CD14-positive monocyte (primary cell): ENCODE data around the gene NFYC. TPM values are rescaled to one million over a fixed set of nuclear protein-coding genes. Genes with fewer than 3 reads are reported as not detected.

Experiments
- DNase-seq, 3 donors: peaks; one replicate each; pipeline ENCODE4 v3.0.0-alpha.2; 2011 to 2022
- H2AFZ ChIP-seq: 2 replicates; pipeline ENCODE4 v1.6.0; 2012; ENCODE audit warnings: mild to moderate bottlenecking, low read depth, low read length, inconsistent platforms; ENCODE audit not compliant: insufficient read depth, poor library complexity, severe bottlenecking
- H3K27ac ChIP-seq, 2 donors: 1 replicate in 1 of 2; 2 replicates in 1 of 2; pipeline ENCODE4 v1.5.1; 2012 to 2013; ENCODE audit warnings: low read length in 2 of 2, control low read depth in 1 of 2, inconsistent platforms in 1 of 2, low read depth in 1 of 2, mild to moderate bottlenecking in 1 of 2
- H3K27me3 ChIP-seq, 2 donors: one replicate each; pipeline versions ENCODE4 v1.6.0 to v1.6.1; 2011 to 2013; ENCODE audit warnings: low read length in 2 of 2; ENCODE audit not compliant: control insufficient read depth in 2 of 2, insufficient read depth in 2 of 2
- H3K36me3 ChIP-seq, 2 donors: replicated peaks in 1 of 2; 1 replicate in 1 of 2; 2 replicates in 1 of 2; pipeline versions ENCODE4 v1.5.1 to v1.6.1; 2012 to 2013; ENCODE audit warnings: low read length in 2 of 2, control low read depth in 1 of 2, inconsistent platforms in 1 of 2, mild to moderate bottlenecking in 1 of 2; ENCODE audit not compliant: insufficient read depth in 2 of 2, control insufficient read depth in 1 of 2
- H3K4me1 ChIP-seq, 2 donors: 1 replicate in 1 of 2; 2 replicates in 1 of 2; pipeline versions ENCODE4 v1.5.1 to v1.6.1; 2012 to 2013; ENCODE audit warnings: low read length in 2 of 2, control low read depth in 1 of 2, inconsistent platforms in 1 of 2, mild to moderate bottlenecking in 1 of 2, moderate library complexity in 1 of 2; ENCODE audit not compliant: insufficient read depth in 2 of 2, control insufficient read depth in 1 of 2
- H3K4me2 ChIP-seq: replicated peaks from 2 replicates; pipeline ENCODE3; 2012; ENCODE audit warnings: low read length, moderate library complexity, mild to moderate bottlenecking; ENCODE audit not compliant: poor library complexity, severe bottlenecking; ENCODE audit errors: extremely low read depth
- H3K4me3 ChIP-seq, 3 experiments: fragments of 200-600 bp in 1 of 3; sonication (generic) in 1 of 3; replicated peaks in 1 of 3; 1 replicate in 2 of 3; 2 replicates in 1 of 3; pipeline ENCODE4 v1.5.1; 2011 to 2013; ENCODE audit warnings: low read length in 3 of 3, mild to moderate bottlenecking in 3 of 3, control low read depth in 2 of 3, low read depth in 2 of 3, inconsistent platforms in 1 of 3, moderate library complexity in 1 of 3
- H3K79me2 ChIP-seq: 2 replicates; pipeline ENCODE4 v1.6.0; 2012; ENCODE audit warnings: mild to moderate bottlenecking, control low read depth, inconsistent platforms, low read length, moderate library complexity; ENCODE audit not compliant: insufficient read depth
- H3K9ac ChIP-seq: 2 replicates; pipeline ENCODE4 v1.6.0; 2017; ENCODE audit warnings: low read length, mild to moderate bottlenecking; ENCODE audit not compliant: insufficient read depth, poor library complexity, severe bottlenecking
- H3K9me3 ChIP-seq, 2 donors: replicated peaks in 1 of 2; 1 replicate in 1 of 2; 2 replicates in 1 of 2; pipeline versions ENCODE4 v1.5.1 to v1.6.1; 2012 to 2013; ENCODE audit warnings: low read length in 2 of 2, control low read depth in 1 of 2; ENCODE audit not compliant: control insufficient read depth in 1 of 2, insufficient read depth in 1 of 2
- H4K20me1 ChIP-seq: 2 replicates; pipeline ENCODE4 v1.6.0; 2012; ENCODE audit warnings: mild to moderate bottlenecking, low read length, control low read depth, moderate library complexity; ENCODE audit not compliant: insufficient read depth
- H3K27ac Mint-ChIP-seq, 7 donors: one replicate each; pipeline ENCODE4 v1.8.0; 2020; ENCODE audit warnings: mild to moderate bottlenecking in 7 of 7, mixed read lengths in 7 of 7, moderate library complexity in 6 of 7, inconsistent platforms in 2 of 7
- H3K27me3 Mint-ChIP-seq, 3 donors: one replicate each; pipeline ENCODE4 v1.8.0; 2021 to 2022; ENCODE audit warnings: low read depth in 3 of 3, mild to moderate bottlenecking in 3 of 3, mixed read lengths in 3 of 3, moderate library complexity in 3 of 3, inconsistent platforms in 1 of 3
- H3K36me3 Mint-ChIP-seq, 2 donors: one replicate each; pipeline ENCODE4 v1.8.0; 2020; ENCODE audit warnings: mixed read lengths in 2 of 2, inconsistent platforms in 1 of 2, mild to moderate bottlenecking in 1 of 2
- H3K4me1 Mint-ChIP-seq: one replicate; pipeline ENCODE4 v1.8.0; 2020; ENCODE audit warnings: mild to moderate bottlenecking, mixed read lengths
- H3K4me3 Mint-ChIP-seq, 2 donors: one replicate each; pipeline ENCODE4 v1.8.0; 2020; ENCODE audit warnings: mild to moderate bottlenecking in 2 of 2, mixed read lengths in 2 of 2, moderate library complexity in 1 of 2
- H3K9me3 Mint-ChIP-seq, 7 donors: one replicate each; pipeline ENCODE4 v1.8.0; 2020 to 2022; ENCODE audit warnings: mixed read lengths in 7 of 7, mild to moderate bottlenecking in 6 of 7, moderate library complexity in 6 of 7, inconsistent platforms in 2 of 7
- CTCF ChIP-seq: fragments of 200-600 bp; IDR thresholded peaks from one replicate; pipeline ENCODE4 v1.8.0; 2022; ENCODE audit warnings: antibody characterized with exemption, mild to moderate bottlenecking
- WGBS: methylation state at CpG from one replicate; pipeline ENCODE4 v1.1.5; 2013; ENCODE audit warnings: missing lambda C conversion rate; ENCODE audit not compliant: insufficient coverage; 5-methylcytosine and 5-hydroxymethylcytosine counted together
- intact Hi-C, 2 donors: fragments of 100-400 bp; cut with micrococcal nuclease; formaldehyde crosslinking; loops; one replicate each; pipeline versions ENCODE4 v1.15.0 to v1.15.1; 2023
- polyA plus RNA-seq, 3 donors: library from polyadenylated mRNA; depleted of rRNA in 1 of 3; unstranded in 2 of 3; stranded (reverse) in 1 of 3; fragments of 300-500 nt in 2 of 3; fragments of >200 nt in 1 of 3; fragmentation: Illumina TruSeq in 2 of 3; gene quantifications; 1 replicate in 2 of 3; 2 replicates in 1 of 3; pipeline ENCODE4 v1.2.3, GENCODE V29; 2012 to 2021

NFYC gene
- polyA plus RNA-seq, 3 donors, result 61.2 to 142 (median 68.2) TPM

DNA sequence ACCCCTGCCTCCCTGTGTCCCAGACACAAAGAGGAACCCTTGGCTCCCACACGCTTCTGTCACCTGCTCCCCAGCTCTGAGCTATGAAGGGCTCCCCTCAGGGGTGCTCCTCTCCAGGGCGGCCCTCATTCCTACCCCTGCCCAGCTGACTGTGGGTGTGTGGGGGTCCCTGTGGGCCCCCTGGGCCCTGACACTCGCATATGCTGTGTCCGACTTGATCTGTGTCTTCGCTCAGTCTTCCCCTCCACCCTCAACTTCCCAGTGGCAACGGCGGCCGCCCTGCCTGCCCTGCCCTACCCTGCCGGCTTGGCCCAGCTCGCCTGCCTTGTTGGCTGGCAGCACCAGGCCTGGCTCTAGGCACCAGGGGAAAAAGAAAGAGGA, 93.3 kb downstream of the NFYC start:
- no peak overlapping the region for H3K9ac ChIP-seq
- H3K79me2 ChIP-seq, result no peaks in the 10 kb centered on the region
- H3K4me1 Mint-ChIP-seq, result peaks cover 13% of the 10 kb centered on the region
- H3K27ac Mint-ChIP-seq, result no peak overlapping the region
- peaks cover 18 to 44% of the 10 kb centered on the region in 2 donors for H3K27me3 ChIP-seq
- intact Hi-C loops, result no loop called here
- H3K9me3 Mint-ChIP-seq, result peaks cover 0 to 10% (median 4%) of the 10 kb centered on the region in 7 donors
- peak overlapping the region; percentile 63 to 72 for H3K4me3 Mint-ChIP-seq
- H3K36me3 Mint-ChIP-seq, result peaks cover 3 to 5% of the 10 kb centered on the region in 2 donors
- H4K20me1 ChIP-seq, result no peaks in the 10 kb centered on the region
- no peak overlapping the region for H2AFZ ChIP-seq
- no peak for TF ChIP-seq CTCF
- H3K27ac ChIP-seq, result no peak overlapping the region
- peaks cover 0 to 9% of the 10 kb centered on the region in 2 donors for H3K9me3 ChIP-seq
- no peak overlapping the region for H3K4me3 ChIP-seq
- H3K27me3 Mint-ChIP-seq, result peaks cover 45 to 62% (median 45%) of the 10 kb centered on the region in 3 donors
- H3K4me1 ChIP-seq, result peaks cover 9 to 16% of the 10 kb centered on the region in 2 donors
- WGBS, result 80% methylated on average over 1 of the region's 10 CpGs
- peak overlapping the region; percentile 44 for H3K4me2 ChIP-seq
- H3K36me3 ChIP-seq, result no peaks in the 10 kb centered on the region
- DNase-seq, result no peak

DNA sequence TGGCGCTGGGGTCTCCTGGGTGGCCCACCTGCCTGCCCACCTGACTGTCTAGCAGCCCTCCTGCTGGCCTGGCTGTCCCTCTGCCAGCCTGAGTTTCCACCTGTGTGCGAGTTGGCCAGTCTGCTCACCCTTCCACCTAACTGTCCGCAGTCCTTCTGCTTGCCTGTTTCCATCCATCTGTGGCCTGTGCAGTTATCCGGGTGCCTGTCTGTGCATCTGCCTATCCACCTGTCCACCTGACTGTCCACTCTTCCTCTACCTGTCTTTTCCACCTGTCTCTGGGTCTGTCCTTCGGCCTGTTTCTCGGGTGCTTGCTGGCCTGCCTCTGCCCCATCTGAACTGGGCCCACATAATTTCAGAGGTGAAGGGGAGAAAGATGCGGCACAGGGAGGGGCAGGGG, 93.9 kb downstream of the NFYC start:
- H3K4me3 Mint-ChIP-seq, result peak overlapping the region in 1 of 2 donors; percentile 72
- peaks cover 18 to 44% of the 10 kb centered on the region in 2 donors for H3K27me3 ChIP-seq
- H3K9ac ChIP-seq, result no peak overlapping the region
- no peak for TF ChIP-seq CTCF
- peaks cover 3 to 5% of the 10 kb centered on the region in 2 donors for H3K36me3 Mint-ChIP-seq
- H2AFZ ChIP-seq, result no peak overlapping the region
- 100% methylated on average over 7 of the region's 7 CpGs for WGBS
- no peak overlapping the region for H3K4me3 ChIP-seq
- no peak overlapping the region for H3K27ac ChIP-seq
- H3K27ac Mint-ChIP-seq, result peak overlapping the region in 1 of 7 donors; percentile 4
- no peak for DNase-seq
- H3K9me3 ChIP-seq, result peaks cover 0 to 9% of the 10 kb centered on the region in 2 donors
- H3K4me2 ChIP-seq, result no peak overlapping the region
- no peaks in the 10 kb centered on the region for H3K79me2 ChIP-seq
- H3K36me3 ChIP-seq, result no peaks in the 10 kb centered on the region
- peaks cover 45 to 63% (median 46%) of the 10 kb centered on the region in 3 donors for H3K27me3 Mint-ChIP-seq
- intact Hi-C loops, result no loop called here
- H3K9me3 Mint-ChIP-seq, result peaks cover 0 to 10% (median 4%) of the 10 kb centered on the region in 7 donors
- peaks cover 13% of the 10 kb centered on the region for H3K4me1 Mint-ChIP-seq
- no peaks in the 10 kb centered on the region for H4K20me1 ChIP-seq
- peaks cover 9 to 16% of the 10 kb centered on the region in 2 donors for H3K4me1 ChIP-seq
